Fibroblast of lung (primary cell): ENCODE data around the gene OR2AT4. TPM values are rescaled to one million over a fixed set of nuclear protein-coding genes. Genes with fewer than 3 reads are reported as not detected.

Source experiments
- DNase-seq, 2 donors: peaks; one replicate each; pipeline versions ENCODE4 v3.0.0 to v3.0.0-alpha.2; 2010; ENCODE audit warnings: low read depth in 2 of 2
- H2AFZ ChIP-seq: 2 replicates; pipeline ENCODE4 v1.5.1; 2012; ENCODE audit warnings: low read length, control low read depth, inconsistent platforms
- H3K27ac ChIP-seq: 2 replicates; pipeline ENCODE4 v1.5.1; 2011; ENCODE audit warnings: low read length, control low read depth; ENCODE audit not compliant: insufficient read depth
- H3K27me3 ChIP-seq: 2 replicates; pipeline ENCODE4 v1.5.1; 2011; ENCODE audit warnings: mild to moderate bottlenecking, low read length; ENCODE audit not compliant: control insufficient read depth, insufficient read depth
- H3K36me3 ChIP-seq: 2 replicates; pipeline ENCODE4 v1.5.1; 2011; ENCODE audit warnings: low read length; ENCODE audit not compliant: control insufficient read depth, insufficient read depth
- H3K4me1 ChIP-seq: 2 replicates; pipeline ENCODE4 v1.5.1; 2011; ENCODE audit warnings: low read length; ENCODE audit not compliant: control insufficient read depth, insufficient read depth; ENCODE audit errors: extremely low read depth
- H3K4me2 ChIP-seq: 2 replicates; pipeline ENCODE4 v1.5.1; 2011; ENCODE audit warnings: low read length, control low read depth; ENCODE audit not compliant: insufficient read depth; ENCODE audit errors: extremely low read depth
- H3K4me3 ChIP-seq, 4 experiments: fragments of 200-600 bp in 1 of 4; sonication (generic) in 1 of 4; replicated peaks in 1 of 4; 2 replicates each; pipeline ENCODE4 v1.5.1; 2011 to 2016; ENCODE audit warnings: low read length in 4 of 4, low read depth in 3 of 4, mild to moderate bottlenecking in 3 of 4, control low read depth in 2 of 4, inconsistent platforms in 1 of 4, mixed read lengths in 1 of 4; ENCODE audit not compliant: insufficient read depth in 1 of 4; ENCODE audit errors: control extremely low read depth in 1 of 4
- H3K79me2 ChIP-seq: 2 replicates; pipeline ENCODE4 v1.5.1; 2012; ENCODE audit warnings: mild to moderate bottlenecking, low read length, inconsistent platforms; ENCODE audit not compliant: control insufficient read depth, insufficient read depth
- H3K9ac ChIP-seq: 2 replicates; pipeline ENCODE4 v1.5.1; 2011; ENCODE audit warnings: mild to moderate bottlenecking, low read length, control low read depth; ENCODE audit not compliant: insufficient read depth
- H3K9me3 ChIP-seq: 2 replicates; pipeline ENCODE4 v1.5.1; 2012; ENCODE audit warnings: low read depth, low read length; ENCODE audit not compliant: control insufficient read depth, insufficient read depth
- H4K20me1 ChIP-seq: 2 replicates; pipeline ENCODE4 v1.5.1; 2011; ENCODE audit warnings: low read length; ENCODE audit not compliant: control insufficient read depth, insufficient read depth; ENCODE audit errors: extremely low read depth
- CTCF ChIP-seq, 2 donors: IDR thresholded peaks in 1 of 2; conservative IDR thresholded peaks in 1 of 2; 1 replicate in 1 of 2; 2 replicates in 1 of 2; pipeline ENCODE4 v1.5.1; 2011 to 2012; ENCODE audit warnings: low read length in 2 of 2, control low read depth in 1 of 2, inconsistent platforms in 1 of 2, low read depth in 1 of 2, mild to moderate bottlenecking in 1 of 2
- EZH2 ChIP-seq: IDR thresholded peaks from 2 replicates; pipeline ENCODE4 v1.5.1; 2012; ENCODE audit warnings: low read length, control low read depth, mild to moderate bottlenecking; ENCODE audit errors: missing control alignments
- polyA minus RNA-seq: library from RNA; depleted of rRNA, polyadenylated mRNA; stranded (reverse); fragments of >200 nt; gene quantifications from 2 replicates; pipeline ENCODE4 v1.2.3, GENCODE V29; 2011; ENCODE audit warnings: low replicate concordance
- polyA plus RNA-seq, 2 donors: library from polyadenylated mRNA; depleted of rRNA in 1 of 2; stranded (reverse) in 1 of 2; unstranded in 1 of 2; fragments of >200 nt; gene quantifications; 2 replicates each; pipeline ENCODE4 v1.2.1, GENCODE V29; 2011 to 2012; ENCODE audit warnings: missing spikeins in 1 of 2
- total RNA-seq: library from RNA; depleted of rRNA; stranded (reverse); fragments of >200 nt; gene quantifications from 2 replicates; pipeline ENCODE4 v1.2.1, GENCODE V29; 2014

OR2AT4 gene
- total RNA-seq (not detected in 2 replicates), polyA plus RNA-seq (not detected in 2 replicates), polyA minus RNA-seq (not detected in 2 replicates)
- not detected in 2 replicates for polyA plus RNA-seq (2012)

- H4K20me1 ChIP-seq = no peaks in the 10 kb centered on the region
- TF ChIP-seq CTCF (conservative IDR thresholded peaks at IDR 0.05 in 1 of 2, IDR thresholded peaks at IDR 0.05 in 1 of 2; ENCODE audit: low read depth in 1 of 2, low read length in 2 of 2) (no peak), EZH2 (no peak)
- H3K9ac ChIP-seq = no peak within 1 kb of the TSS
- H3K4me1 ChIP-seq = peaks cover 3% of the 10 kb centered on the region
- H3K27ac ChIP-seq = no peak within 1 kb of the TSS
- no peak for DNase-seq
- no peaks in the 10 kb centered on the region for H3K36me3 ChIP-seq
- H3K4me3 ChIP-seq = no peak within 1 kb of the TSS
- peaks cover 16% of the 10 kb centered on the region for H3K27me3 ChIP-seq
- H3K9me3 ChIP-seq = no peaks in the 10 kb centered on the region
- H3K79me2 ChIP-seq = no peaks in the 10 kb centered on the region
- no peak within 1 kb of the TSS for H2AFZ ChIP-seq
- no peak within 1 kb of the TSS for H3K4me2 ChIP-seq
Observed at GRCh38 chr11:75096456-75097172, at the start of gene OR2AT4. TSS of gene OR2AT4 (minus strand) at chr11:75096876.

GRCh38 chr11:75145972-75146519 is 49.4 kb upstream of the OR2AT4 start:
- Histone ChIP-seq H3K27me3 (peaks cover 8% of the 10 kb centered on the region), H3K4me3 (no peak overlapping the region), H3K4me2 (no peak overlapping the region), H3K79me2 (no peaks in the 10 kb centered on the region), H3K4me1 (peaks cover 6% of the 10 kb centered on the region), H3K9ac (no peak overlapping the region), H2AFZ (no peak overlapping the region), H3K36me3 (no peaks in the 10 kb centered on the region), H3K27ac (no peak overlapping the region), H3K9me3 (no peaks in the 10 kb centered on the region), H4K20me1 (no peaks in the 10 kb centered on the region)
- TF ChIP-seq CTCF (conservative IDR thresholded peaks at IDR 0.05 in 1 of 2, IDR thresholded peaks at IDR 0.05 in 1 of 2; ENCODE audit: low read depth in 1 of 2, low read length in 2 of 2) (no peak), EZH2 (no peak)
- no peak for DNase-seq

GRCh38 chr11:75145196-75145971 is 48.7 kb upstream of the OR2AT4 start:
- H3K27me3 ChIP-seq = peaks cover 3% of the 10 kb centered on the region
- TF ChIP-seq CTCF (conservative IDR thresholded peaks at IDR 0.05 in 1 of 2, IDR thresholded peaks at IDR 0.05 in 1 of 2; ENCODE audit: low read depth in 1 of 2, low read length in 2 of 2) (no peak), EZH2 (no peak)
- DNase-seq = no peak

More at GRCh38 chr11:75145196-75145971, 48.7 kb upstream of the OR2AT4 start:
- Histone ChIP-seq H3K27ac (no peak overlapping the region), H3K9me3 (no peaks in the 10 kb centered on the region), H3K4me3 (no peak overlapping the region), H3K4me1 (peaks cover 6% of the 10 kb centered on the region), H3K79me2 (no peaks in the 10 kb centered on the region), H3K4me2 (no peak overlapping the region), H3K9ac (no peak overlapping the region), H3K36me3 (no peaks in the 10 kb centered on the region), H4K20me1 (no peaks in the 10 kb centered on the region), H2AFZ (no peak overlapping the region)
